GM23338 (cell line): Measurements from ENCODE around the gene GOLT1A. TPM values are rescaled to one million over a fixed set of nuclear protein-coding genes. Genes with fewer than 3 reads are reported as not detected.

Experiments
- ATAC-seq: fragments of 200-7000 bp; cut with Tn5 transposase; 3 replicates; pipeline ENCODE4 v1.9.1; 2020
- DNase-seq: peaks from one replicate; pipeline ENCODE4 v3.0.0-alpha.2; 2015; ENCODE audit warnings: low spot score
- H2AFZ ChIP-seq: fragments of 200-600 bp; sonication (generic); 2 replicates; pipeline ENCODE4 v1.8.0; 2016; ENCODE audit warnings: antibody characterized with exemption, mild to moderate bottlenecking, moderate library complexity
- H3F3A ChIP-seq: fragments of 200-600 bp; sonication (generic); replicated peaks from 2 replicates; pipeline ENCODE4 v1.8.0; 2017; ENCODE audit warnings: antibody characterized with exemption, mixed run types, low read depth
- H3K27ac ChIP-seq: fragments of 200-600 bp; sonication (generic); 2 replicates; pipeline ENCODE4 v1.6.1; 2016; ENCODE audit warnings: low read depth
- H3K27me3 ChIP-seq: fragments of 200-600 bp; sonication (generic); 2 replicates; pipeline ENCODE4 v1.8.0; 2016; ENCODE audit warnings: mild to moderate bottlenecking, mixed run types, moderate library complexity; ENCODE audit not compliant: insufficient read depth
- H3K36me3 ChIP-seq: fragments of 200-600 bp; sonication (generic); 2 replicates; pipeline ENCODE4 v1.8.0; 2016; ENCODE audit warnings: mild to moderate bottlenecking; ENCODE audit not compliant: insufficient read depth
- H3K4me1 ChIP-seq: fragments of 200-600 bp; sonication (generic); 2 replicates; pipeline ENCODE4 v1.8.0; 2016; ENCODE audit warnings: mild to moderate bottlenecking, moderate library complexity; ENCODE audit not compliant: insufficient read depth
- H3K4me2 ChIP-seq: fragments of 200-600 bp; sonication (generic); 2 replicates; pipeline ENCODE4 v1.7.1; 2017; ENCODE audit warnings: mixed run types
- H3K4me3 ChIP-seq: fragments of 200-600 bp; sonication (generic); 2 replicates; pipeline ENCODE4 v1.6.1; 2016; ENCODE audit warnings: mixed run types
- H3K79me2 ChIP-seq: fragments of 200-600 bp; sonication (generic); replicated peaks from 2 replicates; pipeline ENCODE4 v1.8.0; 2017; ENCODE audit warnings: mild to moderate bottlenecking; ENCODE audit not compliant: insufficient read depth
- H3K9me2 ChIP-seq: fragments of 200-600 bp; sonication (generic); 2 replicates; pipeline ENCODE4 v1.8.0; 2017; ENCODE audit not compliant: insufficient read depth
- H4K20me1 ChIP-seq: fragments of 200-600 bp; sonication (generic); replicated peaks from 2 replicates; pipeline ENCODE4 v1.8.0; 2017; ENCODE audit warnings: mild to moderate bottlenecking; ENCODE audit not compliant: insufficient read depth
- H3K27ac Mint-ChIP-seq: 2 replicates; pipeline ENCODE4 v1.8.0; 2020; ENCODE audit warnings: inconsistent platforms, mild to moderate bottlenecking, moderate library complexity, mixed read lengths
- H3K27me3 Mint-ChIP-seq: 3 replicates; pipeline ENCODE4 v1.8.0; 2022; ENCODE audit warnings: low read depth, mild to moderate bottlenecking, moderate library complexity, mixed read lengths, inconsistent platforms; ENCODE audit not compliant: insufficient read depth, poor library complexity
- H3K36me3 Mint-ChIP-seq: 3 replicates; pipeline ENCODE4 v1.8.0; 2021; ENCODE audit warnings: low read depth, mild to moderate bottlenecking, inconsistent platforms, moderate library complexity, mixed read lengths
- H3K4me1 Mint-ChIP-seq: 3 replicates; pipeline ENCODE4 v1.8.0; 2020; ENCODE audit warnings: mild to moderate bottlenecking, inconsistent platforms, mixed read lengths
- H3K4me3 Mint-ChIP-seq: 3 replicates; pipeline ENCODE4 v1.8.0; 2021; ENCODE audit warnings: moderate library complexity, mild to moderate bottlenecking, inconsistent platforms, mixed read lengths
- H3K9me3 Mint-ChIP-seq: 3 replicates; pipeline ENCODE4 v1.8.0; 2020; ENCODE audit warnings: moderate library complexity, mild to moderate bottlenecking, inconsistent platforms, mixed read lengths
- CREB1 ChIP-seq: fragments of 250-450 bp; sonication (Bioruptor Pico); IDR thresholded peaks from 2 replicates; pipeline ENCODE4 v1.5.0; 2020; ENCODE audit warnings: low read depth, mild to moderate bottlenecking, moderate library complexity
- EZH2 ChIP-seq: fragments of 200-600 bp; sonication (generic); IDR thresholded peaks from one replicate; pipeline ENCODE4 v1.8.0; 2017; ENCODE audit warnings: antibody characterized with exemption, mild to moderate bottlenecking, low read depth; ENCODE audit not compliant: unreplicated experiment
- JUNB ChIP-seq: IDR thresholded peaks from one replicate; pipeline ENCODE4 v1.6.1; 2016; ENCODE audit warnings: antibody characterized with exemption; ENCODE audit not compliant: unreplicated experiment
- NANOG ChIP-seq: IDR thresholded peaks from 2 replicates; pipeline ENCODE4 v1.6.1; 2016; ENCODE audit warnings: antibody characterized with exemption, borderline replicate concordance
- STAT1 ChIP-seq: IDR thresholded peaks from one replicate; pipeline ENCODE4 v1.6.1; 2016; ENCODE audit warnings: antibody characterized with exemption; ENCODE audit not compliant: unreplicated experiment
- ZNF114 ChIP-seq: fragments of 250-450 bp; sonication (Bioruptor Pico); IDR thresholded peaks from 2 replicates; pipeline ENCODE4 v1.5.0; 2020; ENCODE audit warnings: mild to moderate bottlenecking, moderate library complexity
- ZNF331 ChIP-seq: fragments of 250-450 bp; sonication (Bioruptor Pico); IDR thresholded peaks from 2 replicates; pipeline ENCODE4 v1.5.0; 2020; ENCODE audit warnings: low read depth, mild to moderate bottlenecking, moderate library complexity
- polyA plus RNA-seq: library from polyadenylated mRNA; unstranded; fragments of >200 nt; fragmentation: Nextera tagmentation; extraction: Ambion mirVana; gene quantifications from 2 replicates; pipeline ENCODE4 v1.2.1, GENCODE V29; 2016
- total RNA-seq: library from RNA; depleted of rRNA; stranded (reverse); fragments of >200 nt; shearing (Covaris generic); gene quantifications from 2 replicates; pipeline ENCODE4 v1.2.3, GENCODE V29; 2014
- TF ChIP-seq, protein P1 (sequence below): IDR thresholded peaks from one replicate; pipeline ENCODE4 v1.6.1; 2018; ENCODE audit warnings: antibody characterized with exemption; ENCODE audit not compliant: unreplicated experiment
- TF ChIP-seq, protein P2 (sequence below): fragments of 250-450 bp; sonication (Bioruptor Pico); IDR thresholded peaks from 2 replicates; pipeline ENCODE4 v1.5.0; 2020; ENCODE audit warnings: mild to moderate bottlenecking, moderate library complexity
- TF ChIP-seq, protein P3 (sequence below), 2 experiments: fragments of 200-600 bp in 1 of 2; sonication (generic) in 1 of 2; conservative IDR thresholded peaks; 2 replicates each; pipeline versions ENCODE4 v1.5.1 to v1.6.1; 2016 to 2017; ENCODE audit warnings: antibody characterized with exemption in 2 of 2, low read depth in 2 of 2, mild to moderate bottlenecking in 2 of 2, moderate library complexity in 1 of 2

GOLT1A gene
- total and polyA plus RNA-seq, 2 experiments from 2014 or later, result 3.0 to 7.2 TPM

DNA sequence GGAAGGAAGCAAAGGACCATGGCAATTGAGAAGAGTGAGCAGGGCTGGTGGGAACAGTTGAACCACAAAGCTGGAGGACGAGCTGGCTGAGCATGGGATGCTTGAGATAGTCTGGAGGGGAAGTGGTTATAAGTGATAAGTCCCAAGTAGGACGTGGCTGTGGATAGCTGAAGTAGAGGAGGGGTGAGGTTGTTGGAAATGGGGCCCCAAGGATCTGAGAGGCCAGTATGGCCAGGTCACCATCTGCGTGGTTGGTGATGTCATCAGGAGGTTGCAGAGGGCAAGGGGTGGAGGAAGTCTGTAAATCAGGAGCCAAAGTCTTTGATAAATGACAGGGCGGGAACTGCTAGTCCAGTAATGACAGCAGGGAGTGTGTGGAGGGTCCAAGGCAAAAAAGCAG is 36.7 kb downstream of the GOLT1A start (continued):
- TF ChIP-seq, protein P1, sequence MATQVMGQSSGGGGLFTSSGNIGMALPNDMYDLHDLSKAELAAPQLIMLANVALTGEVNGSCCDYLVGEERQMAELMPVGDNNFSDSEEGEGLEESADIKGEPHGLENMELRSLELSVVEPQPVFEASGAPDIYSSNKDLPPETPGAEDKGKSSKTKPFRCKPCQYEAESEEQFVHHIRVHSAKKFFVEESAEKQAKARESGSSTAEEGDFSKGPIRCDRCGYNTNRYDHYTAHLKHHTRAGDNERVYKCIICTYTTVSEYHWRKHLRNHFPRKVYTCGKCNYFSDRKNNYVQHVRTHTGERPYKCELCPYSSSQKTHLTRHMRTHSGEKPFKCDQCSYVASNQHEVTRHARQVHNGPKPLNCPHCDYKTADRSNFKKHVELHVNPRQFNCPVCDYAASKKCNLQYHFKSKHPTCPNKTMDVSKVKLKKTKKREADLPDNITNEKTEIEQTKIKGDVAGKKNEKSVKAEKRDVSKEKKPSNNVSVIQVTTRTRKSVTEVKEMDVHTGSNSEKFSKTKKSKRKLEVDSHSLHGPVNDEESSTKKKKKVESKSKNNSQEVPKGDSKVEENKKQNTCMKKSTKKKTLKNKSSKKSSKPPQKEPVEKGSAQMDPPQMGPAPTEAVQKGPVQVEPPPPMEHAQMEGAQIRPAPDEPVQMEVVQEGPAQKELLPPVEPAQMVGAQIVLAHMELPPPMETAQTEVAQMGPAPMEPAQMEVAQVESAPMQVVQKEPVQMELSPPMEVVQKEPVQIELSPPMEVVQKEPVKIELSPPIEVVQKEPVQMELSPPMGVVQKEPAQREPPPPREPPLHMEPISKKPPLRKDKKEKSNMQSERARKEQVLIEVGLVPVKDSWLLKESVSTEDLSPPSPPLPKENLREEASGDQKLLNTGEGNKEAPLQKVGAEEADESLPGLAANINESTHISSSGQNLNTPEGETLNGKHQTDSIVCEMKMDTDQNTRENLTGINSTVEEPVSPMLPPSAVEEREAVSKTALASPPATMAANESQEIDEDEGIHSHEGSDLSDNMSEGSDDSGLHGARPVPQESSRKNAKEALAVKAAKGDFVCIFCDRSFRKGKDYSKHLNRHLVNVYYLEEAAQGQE, result no peak

DNA sequence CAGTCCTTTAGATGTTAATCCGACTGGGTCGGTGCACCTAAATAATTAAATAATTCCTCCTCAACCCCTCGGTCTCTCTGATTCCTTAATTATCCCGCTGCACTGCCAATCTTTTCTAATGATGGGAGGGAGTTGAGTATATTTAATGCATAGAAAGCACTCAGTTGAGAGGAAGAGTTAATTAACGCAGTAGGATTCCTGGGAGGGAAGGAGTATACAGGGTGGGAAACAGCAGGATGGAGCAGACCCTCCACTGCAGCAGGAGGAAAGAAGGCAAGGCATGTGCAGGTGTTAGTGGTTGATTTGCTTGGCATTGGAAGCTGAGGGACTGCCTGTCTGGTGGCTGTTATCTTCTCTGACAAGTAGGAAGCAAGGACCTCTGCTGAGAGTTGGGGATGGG is 37.7 kb downstream of the GOLT1A start:
- Histone ChIP-seq H3K27me3 (no peaks in the 10 kb centered on the region), H4K20me1 (no peaks in the 10 kb centered on the region), H3K4me3 (no peak overlapping the region), H3K79me2 (no peaks in the 10 kb centered on the region), H3K9me2 (0 out of 2 replicates have a peak, but pooled peaks cover 5% of the 10 kb centered on the region), H3K4me2 (no peak overlapping the region), H3F3A (no peaks in the 10 kb centered on the region), H2AFZ (no peak overlapping the region), H3K36me3 (no peaks in the 10 kb centered on the region), H3K27ac (no peak overlapping the region), H3K4me1 (no peaks in the 10 kb centered on the region)
- Mint-ChIP-seq H3K4me1 (no peaks in the 10 kb centered on the region), H3K36me3 (peaks cover 3% of the 10 kb centered on the region; the same call in 2 of the 3 replicates), H3K9me3 (peaks cover 19% of the 10 kb centered on the region), H3K4me3 (no peak overlapping the region), H3K27ac (no peak overlapping the region), H3K27me3 (peaks cover 6% of the 10 kb centered on the region)
- TF ChIP-seq JUNB (no peak), EZH2 (no peak), STAT1 (no peak), ZNF114 (CRISPR knock-in tag) (no peak), CREB1 (CRISPR knock-in tag) (no peak), ZNF331 (CRISPR knock-in tag) (no peak), NANOG (no peak)
- TF ChIP-seq, protein P2, sequence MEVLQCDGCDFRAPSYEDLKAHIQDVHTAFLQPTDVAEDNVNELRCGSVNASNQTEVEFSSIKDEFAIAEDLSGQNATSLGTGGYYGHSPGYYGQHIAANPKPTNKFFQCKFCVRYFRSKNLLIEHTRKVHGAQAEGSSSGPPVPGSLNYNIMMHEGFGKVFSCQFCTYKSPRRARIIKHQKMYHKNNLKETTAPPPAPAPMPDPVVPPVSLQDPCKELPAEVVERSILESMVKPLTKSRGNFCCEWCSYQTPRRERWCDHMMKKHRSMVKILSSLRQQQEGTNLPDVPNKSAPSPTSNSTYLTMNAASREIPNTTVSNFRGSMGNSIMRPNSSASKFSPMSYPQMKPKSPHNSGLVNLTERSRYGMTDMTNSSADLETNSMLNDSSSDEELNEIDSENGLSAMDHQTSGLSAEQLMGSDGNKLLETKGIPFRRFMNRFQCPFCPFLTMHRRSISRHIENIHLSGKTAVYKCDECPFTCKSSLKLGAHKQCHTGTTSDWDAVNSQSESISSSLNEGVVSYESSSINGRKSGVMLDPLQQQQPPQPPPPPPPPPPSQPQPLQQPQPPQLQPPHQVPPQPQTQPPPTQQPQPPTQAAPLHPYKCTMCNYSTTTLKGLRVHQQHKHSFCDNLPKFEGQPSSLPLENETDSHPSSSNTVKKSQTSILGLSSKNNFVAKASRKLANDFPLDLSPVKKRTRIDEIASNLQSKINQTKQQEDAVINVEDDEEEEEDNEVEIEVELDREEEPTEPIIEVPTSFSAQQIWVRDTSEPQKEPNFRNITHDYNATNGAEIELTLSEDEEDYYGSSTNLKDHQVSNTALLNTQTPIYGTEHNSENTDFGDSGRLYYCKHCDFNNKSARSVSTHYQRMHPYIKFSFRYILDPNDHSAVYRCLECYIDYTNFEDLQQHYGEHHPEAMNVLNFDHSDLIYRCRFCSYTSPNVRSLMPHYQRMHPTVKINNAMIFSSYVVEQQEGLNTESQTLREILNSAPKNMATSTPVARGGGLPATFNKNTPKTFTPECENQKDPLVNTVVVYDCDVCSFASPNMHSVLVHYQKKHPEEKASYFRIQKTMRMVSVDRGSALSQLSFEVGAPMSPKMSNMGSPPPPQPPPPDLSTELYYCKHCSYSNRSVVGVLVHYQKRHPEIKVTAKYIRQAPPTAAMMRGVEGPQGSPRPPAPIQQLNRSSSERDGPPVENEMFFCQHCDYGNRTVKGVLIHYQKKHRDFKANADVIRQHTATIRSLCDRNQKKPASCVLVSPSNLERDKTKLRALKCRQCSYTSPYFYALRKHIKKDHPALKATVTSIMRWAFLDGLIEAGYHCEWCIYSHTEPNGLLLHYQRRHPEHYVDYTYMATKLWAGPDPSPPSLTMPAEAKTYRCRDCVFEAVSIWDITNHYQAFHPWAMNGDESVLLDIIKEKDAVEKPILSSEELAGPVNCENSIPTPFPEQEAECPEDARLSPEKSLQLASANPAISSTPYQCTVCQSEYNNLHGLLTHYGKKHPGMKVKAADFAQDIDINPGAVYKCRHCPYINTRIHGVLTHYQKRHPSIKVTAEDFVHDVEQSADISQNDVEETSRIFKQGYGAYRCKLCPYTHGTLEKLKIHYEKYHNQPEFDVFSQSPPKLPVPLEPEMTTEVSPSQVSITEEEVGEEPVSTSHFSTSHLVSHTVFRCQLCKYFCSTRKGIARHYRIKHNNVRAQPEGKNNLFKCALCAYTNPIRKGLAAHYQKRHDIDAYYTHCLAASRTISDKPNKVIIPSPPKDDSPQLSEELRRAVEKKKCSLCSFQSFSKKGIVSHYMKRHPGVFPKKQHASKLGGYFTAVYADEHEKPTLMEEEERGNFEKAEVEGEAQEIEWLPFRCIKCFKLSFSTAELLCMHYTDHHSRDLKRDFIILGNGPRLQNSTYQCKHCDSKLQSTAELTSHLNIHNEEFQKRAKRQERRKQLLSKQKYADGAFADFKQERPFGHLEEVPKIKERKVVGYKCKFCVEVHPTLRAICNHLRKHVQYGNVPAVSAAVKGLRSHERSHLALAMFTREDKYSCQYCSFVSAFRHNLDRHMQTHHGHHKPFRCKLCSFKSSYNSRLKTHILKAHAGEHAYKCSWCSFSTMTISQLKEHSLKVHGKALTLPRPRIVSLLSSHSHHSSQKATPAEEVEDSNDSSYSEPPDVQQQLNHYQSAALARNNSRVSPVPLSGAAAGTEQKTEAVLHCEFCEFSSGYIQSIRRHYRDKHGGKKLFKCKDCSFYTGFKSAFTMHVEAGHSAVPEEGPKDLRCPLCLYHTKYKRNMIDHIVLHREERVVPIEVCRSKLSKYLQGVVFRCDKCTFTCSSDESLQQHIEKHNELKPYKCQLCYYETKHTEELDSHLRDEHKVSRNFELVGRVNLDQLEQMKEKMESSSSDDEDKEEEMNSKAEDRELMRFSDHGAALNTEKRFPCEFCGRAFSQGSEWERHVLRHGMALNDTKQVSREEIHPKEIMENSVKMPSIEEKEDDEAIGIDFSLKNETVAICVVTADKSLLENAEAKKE, result no peak
- TF ChIP-seq, protein P1, result no peak
- TF ChIP-seq, protein P3, sequence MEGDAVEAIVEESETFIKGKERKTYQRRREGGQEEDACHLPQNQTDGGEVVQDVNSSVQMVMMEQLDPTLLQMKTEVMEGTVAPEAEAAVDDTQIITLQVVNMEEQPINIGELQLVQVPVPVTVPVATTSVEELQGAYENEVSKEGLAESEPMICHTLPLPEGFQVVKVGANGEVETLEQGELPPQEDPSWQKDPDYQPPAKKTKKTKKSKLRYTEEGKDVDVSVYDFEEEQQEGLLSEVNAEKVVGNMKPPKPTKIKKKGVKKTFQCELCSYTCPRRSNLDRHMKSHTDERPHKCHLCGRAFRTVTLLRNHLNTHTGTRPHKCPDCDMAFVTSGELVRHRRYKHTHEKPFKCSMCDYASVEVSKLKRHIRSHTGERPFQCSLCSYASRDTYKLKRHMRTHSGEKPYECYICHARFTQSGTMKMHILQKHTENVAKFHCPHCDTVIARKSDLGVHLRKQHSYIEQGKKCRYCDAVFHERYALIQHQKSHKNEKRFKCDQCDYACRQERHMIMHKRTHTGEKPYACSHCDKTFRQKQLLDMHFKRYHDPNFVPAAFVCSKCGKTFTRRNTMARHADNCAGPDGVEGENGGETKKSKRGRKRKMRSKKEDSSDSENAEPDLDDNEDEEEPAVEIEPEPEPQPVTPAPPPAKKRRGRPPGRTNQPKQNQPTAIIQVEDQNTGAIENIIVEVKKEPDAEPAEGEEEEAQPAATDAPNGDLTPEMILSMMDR (conservative IDR thresholded peaks at IDR 0.05; ENCODE audit: low read depth in 2 of 2), result no peak
- DNase-seq, result no peak
- no peak for ATAC-seq
